Heart left ventricle (tissue), 16 donors: ENCODE results near the gene NOL3. TPM values are rescaled to one million over a fixed set of nuclear protein-coding genes. Genes with fewer than 3 reads are reported as not detected.

Experiments
- ATAC-seq, 4 donors: fragments of 200-7000 bp; cut with Tn5 transposase; one replicate each; pipeline ENCODE4 v1.9.1; 2020 to 2022; ENCODE audit warnings: moderate library complexity in 4 of 4, mild to moderate bottlenecking in 3 of 4, moderate number of reproducible peaks in 1 of 4
- DNase-seq, 5 donors: peaks; one replicate each; pipeline ENCODE4 v3.0.0-alpha.2; 2020
- H3K27ac ChIP-seq, 12 donors: fragments of 200-600 bp; sonication (generic) in 4 of 12; one replicate each; pipeline versions ENCODE4 v1.5.0 to v1.8.0; 2016 to 2022; ENCODE audit warnings: mild to moderate bottlenecking in 2 of 12
- H3K27me3 ChIP-seq, 9 donors: fragments of 200-600 bp; sonication (generic) in 2 of 9; one replicate each; pipeline versions ENCODE4 v1.5.1 to v1.8.0; 2016 to 2022; ENCODE audit warnings: mild to moderate bottlenecking in 3 of 9
- H3K36me3 ChIP-seq, 9 donors: fragments of 200-600 bp; sonication (generic) in 2 of 9; one replicate each; pipeline versions ENCODE4 v1.5.0 to v1.8.0; 2018 to 2022; ENCODE audit warnings: mild to moderate bottlenecking in 2 of 9
- H3K4me1 ChIP-seq, 12 donors: fragments of 200-600 bp; sonication (generic) in 4 of 12; one replicate each; pipeline versions ENCODE4 v1.5.0 to v1.8.0; 2016 to 2022; ENCODE audit warnings: mild to moderate bottlenecking in 3 of 12
- H3K4me3 ChIP-seq, 12 donors: fragments of 200-600 bp; sonication (generic) in 4 of 12; one replicate each; pipeline versions ENCODE4 v1.5.0 to v1.8.0; 2017 to 2022; ENCODE audit warnings: mild to moderate bottlenecking in 9 of 12, moderate library complexity in 4 of 12
- H3K9me3 ChIP-seq, 12 donors: fragments of 200-600 bp; sonication (generic) in 4 of 12; one replicate each; pipeline versions ENCODE4 v1.5.0 to v1.8.0; 2016 to 2022; ENCODE audit warnings: mild to moderate bottlenecking in 1 of 12
- CTCF ChIP-seq, 12 donors: fragments of 200-600 bp; sonication (generic) in 4 of 12; IDR thresholded peaks; one replicate each; pipeline versions ENCODE4 v1.5.0 to v1.8.0; 2018 to 2022; ENCODE audit warnings: antibody characterized with exemption in 12 of 12, mild to moderate bottlenecking in 5 of 12
- POLR2A ChIP-seq, 2 donors: fragments of 450-650 bp; IDR thresholded peaks; one replicate each; pipeline ENCODE4 v1.6.1; 2017; ENCODE audit warnings: antibody characterized with exemption in 2 of 2, mild to moderate bottlenecking in 2 of 2, moderate library complexity in 2 of 2
- WGBS, 4 donors: extraction: QIAGEN DNeasy Blood & Tissue Kit in 2 of 4; methylation state at CpG; one replicate each; pipeline versions ENCODE4 v1.1.5 to v1.1.7; 2013 to 2018; 5-methylcytosine and 5-hydroxymethylcytosine counted together
- intact Hi-C, 10 donors: fragments of 100-400 bp; cut with DNase I; formaldehyde crosslinking; loops; one replicate each; pipeline versions ENCODE4 v1.11.1 to v1.14.2; 2022
- polyA plus RNA-seq, 2 donors: library from polyadenylated mRNA; stranded (reverse); fragments of 200-250 nt; gene quantifications; one replicate each; pipeline ENCODE4 v1.2.3, GENCODE V29; 2013
- total RNA-seq, 9 donors: library from RNA; depleted of rRNA in 2 of 9; stranded (reverse); fragments of >200 nt in 2 of 9; fragmentation: NEBNext Ultra II Directional in 3 of 9; extraction: Animal tissue kit (Norgen Biotek cat#: 25700) in 3 of 9; gene quantifications; one replicate each; pipeline versions ENCODE4 v1.1.0 to v1.2.4, GENCODE V29; 2016 to 2023
- donor health status: ischemic (EF 13 %, LVEDD 7.1; RV severe dilation, severe dysfunction).
- donor health status: healthy with polysubstance abuse.
- donor health status: DM: no; HTN: yes; CAD: no.
- donor health status: DM: no; HTN: no; CAD: no.
- donor health status: ischemic (EF 25% LVEDD 6.9; RV normal size, moderate dysfunction).
- donor health status: ischemic (EF 25% LVEDD 5.7; RV mildly dilated, moderate dysfunction).
- donor health status: healthy.
- donor health status: DM: yes; HTN: yes; CAD: no.
- donor health status: ischemic (EF 35%, LVEDD 5.7; RV mildly dilated, moderate dysfunction).
- donor health status: nonischemic (EF 11% LVEDD 7.7; RV severe dilation, severe dysfunction).
- donor health status: DM: yes; HTN: yes; CAD: no.
- donor health status: PGD.
- donor health status: ischemic (EF 29% LVEDD 5.4; RV normal size, mild dysfunction).
- donor health status: nonischemic (EF 23%, LVEDD 6.1; RV moderate dilation, normal function).

NOL3 gene
- total and polyA plus RNA-seq, 11 donors: 64.9 to 121 (median 85.5) TPM

GRCh38 chr16:67208154-67208896 is 38.0 kb downstream of the NOL3 start:
- intact Hi-C loops: no loop called here
- no peak for DNase-seq
- Histone ChIP-seq H3K27ac (no peak overlapping the region), H3K4me1 (peaks cover 0 to 7% (median 4%) of the 10 kb centered on the region in 12 donors), H3K4me3 (no peak overlapping the region), H3K36me3 (peaks cover 0 to 15% (median 7%) of the 10 kb centered on the region in 9 donors), H3K27me3 (no peaks in the 10 kb centered on the region), H3K9me3 (no peaks in the 10 kb centered on the region)
- 93 to 96% (median 95%) methylated on average over 6 to 11 of the region's 11 CpGs for WGBS, 4 donors
- TF ChIP-seq CTCF (IDR thresholded peaks at IDR 0.05) (no peak), POLR2A (IDR thresholded peaks at IDR 0.05) (no peak)
- no peak for ATAC-seq

GRCh38 chr16:67209565-67209964 is 39.2 kb downstream of the NOL3 start:
- intact Hi-C loops: no loop called here
- ATAC-seq (no peak), DNase-seq (no peak)
- peaks cover 0 to 4% (median 0%) of the 10 kb centered on the region in 9 donors for H3K36me3 ChIP-seq
- no peak overlapping the region for H3K27ac ChIP-seq
- WGBS, 4 donors: 85 to 93% (median 88%) methylated on average over 8 of the region's 8 CpGs
- H3K9me3 ChIP-seq: no peaks in the 10 kb centered on the region
- H3K4me3 ChIP-seq: no peak overlapping the region
- TF ChIP-seq POLR2A (IDR thresholded peaks at IDR 0.05) (no peak), CTCF (IDR thresholded peaks at IDR 0.05) (no peak)
- peaks cover 0 to 15% (median 6%) of the 10 kb centered on the region in 12 donors for H3K4me1 ChIP-seq
- no peaks in the 10 kb centered on the region for H3K27me3 ChIP-seq

GRCh38 chr16:67210069-67210937 is 40.0 kb downstream of the NOL3 start:
- Histone ChIP-seq H3K9me3 (no peaks in the 10 kb centered on the region), H3K27ac (no peak overlapping the region), H3K4me3 (no peak overlapping the region), H3K27me3 (no peaks in the 10 kb centered on the region), H3K36me3 (peaks cover 0 to 4% (median 0%) of the 10 kb centered on the region in 9 donors), H3K4me1 (peaks cover 0 to 16% (median 6%) of the 10 kb centered on the region in 12 donors)
- ATAC-seq (no peak), DNase-seq (no peak)
- TF ChIP-seq CTCF (IDR thresholded peaks at IDR 0.05) (no peak), POLR2A (IDR thresholded peaks at IDR 0.05) (no peak)
- intact Hi-C loops: no loop called here
- WGBS, 4 donors: 86 to 91% (median 90%) methylated on average over 15 to 25 of the region's 25 CpGs

GRCh38 chr16:67211674-67212073 is 41.3 kb downstream of the NOL3 start:
- WGBS, 4 donors: 64 to 85% (median 68%) methylated on average over 7 of the region's 7 CpGs

More at GRCh38 chr16:67211674-67212073, 41.3 kb downstream of the NOL3 start:
- Histone ChIP-seq H3K36me3 (peaks cover 0 to 4% (median 0%) of the 10 kb centered on the region in 9 donors), H3K27ac (no peak overlapping the region), H3K4me1 (peaks cover 3 to 29% (median 14%) of the 10 kb centered on the region in 12 donors), H3K27me3 (no peaks in the 10 kb centered on the region), H3K4me3 (no peak overlapping the region), H3K9me3 (no peaks in the 10 kb centered on the region)
- intact Hi-C loops: no loop called here
- DNase-seq: no peak
- ATAC-seq: no peak
- TF ChIP-seq POLR2A (IDR thresholded peaks at IDR 0.05): no peak
- TF ChIP-seq CTCF (IDR thresholded peaks at IDR 0.05): no peak
